ENCODE data around the gene CABP2.

GRCh38 chr11:67489203-67489884 lies 33.9 kb downstream of the CABP2 start:
- no peak for TF ChIP-seq CTCF (conservative IDR thresholded peaks at IDR 0.05 in 1 of 2, IDR thresholded peaks at IDR 0.05 in 1 of 2; ENCODE audit: low read depth in 1 of 2, low read length in 2 of 2)
- TF ChIP-seq EZH2 (IDR thresholded peaks at IDR 0.05; ENCODE audit: low read length, missing control alignments): no peak

Measured in fibroblast of lung (primary cell).